ENCODE measurements around the gene OR8B8. TPM values are rescaled to one million over a fixed set of nuclear protein-coding genes. Genes with fewer than 3 reads are reported as not detected.

Gene OR8B8, protein sequence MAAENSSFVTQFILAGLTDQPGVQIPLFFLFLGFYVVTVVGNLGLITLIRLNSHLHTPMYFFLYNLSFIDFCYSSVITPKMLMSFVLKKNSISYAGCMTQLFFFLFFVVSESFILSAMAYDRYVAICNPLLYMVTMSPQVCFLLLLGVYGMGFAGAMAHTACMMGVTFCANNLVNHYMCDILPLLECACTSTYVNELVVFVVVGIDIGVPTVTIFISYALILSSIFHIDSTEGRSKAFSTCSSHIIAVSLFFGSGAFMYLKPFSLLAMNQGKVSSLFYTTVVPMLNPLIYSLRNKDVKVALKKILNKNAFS
- total RNA-seq, result not detected in 2 replicates

DNA sequence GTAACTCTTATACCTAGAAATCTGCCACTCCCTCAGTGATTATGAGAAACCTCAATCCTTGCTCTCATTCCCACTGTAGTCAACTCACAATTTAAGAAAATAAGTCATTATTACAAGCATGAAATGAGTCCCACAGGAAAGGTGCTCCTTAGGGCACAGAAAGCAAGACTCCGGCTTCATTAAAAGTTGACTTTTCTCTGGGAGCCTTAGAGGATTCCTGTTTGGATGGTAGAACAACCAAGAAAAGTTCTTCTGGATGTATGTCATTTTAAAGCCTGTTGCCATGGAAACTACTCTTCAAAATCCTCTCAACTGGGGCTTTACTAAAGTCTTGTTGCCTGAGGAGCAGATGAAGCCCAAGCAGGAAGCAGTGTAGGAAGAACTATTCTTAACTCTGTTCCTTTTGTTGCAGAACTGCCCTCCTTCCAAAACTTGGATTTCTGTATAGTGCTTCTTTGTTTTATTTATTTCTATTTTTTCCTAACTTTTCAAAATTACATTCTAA is at the start of gene OR8B8:
TSS of gene OR8B8 (minus strand) at position 51 of the 505 bp plus-strand sequence. CDS start 4,611 bp downstream, outside the sequence.

DNA sequence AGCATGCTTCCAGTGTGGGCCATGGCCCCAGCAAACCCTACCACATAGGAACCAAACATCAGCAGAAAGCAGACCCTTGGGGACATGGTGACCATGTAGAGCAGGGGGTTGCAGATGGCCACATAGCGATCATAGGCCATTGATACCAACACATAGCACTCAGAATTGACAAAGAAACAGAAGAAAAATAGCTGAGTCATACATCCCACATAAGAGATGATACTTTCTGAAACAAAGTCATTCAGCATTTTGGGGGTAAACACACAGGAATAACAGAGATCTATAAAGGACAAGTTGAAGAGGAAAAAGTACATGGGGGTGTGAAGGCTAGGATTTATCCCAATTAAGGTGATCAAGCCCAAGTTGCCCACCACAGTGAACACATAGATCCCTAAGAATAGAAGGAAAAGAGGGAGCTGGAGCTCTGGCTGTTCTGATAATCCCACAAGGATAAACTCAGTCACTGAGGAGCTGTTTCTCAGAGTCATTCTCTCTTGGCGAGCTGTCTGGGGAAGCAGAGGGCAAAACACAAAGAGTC is 21.0 kb downstream of the OR8B8 start, which contains the start of gene OR8B4:
TSS of gene OR8B4 (minus strand) at position 488 of the 538 bp plus-strand sequence. CDS start at position 488, 0 bp downstream.

DNA sequence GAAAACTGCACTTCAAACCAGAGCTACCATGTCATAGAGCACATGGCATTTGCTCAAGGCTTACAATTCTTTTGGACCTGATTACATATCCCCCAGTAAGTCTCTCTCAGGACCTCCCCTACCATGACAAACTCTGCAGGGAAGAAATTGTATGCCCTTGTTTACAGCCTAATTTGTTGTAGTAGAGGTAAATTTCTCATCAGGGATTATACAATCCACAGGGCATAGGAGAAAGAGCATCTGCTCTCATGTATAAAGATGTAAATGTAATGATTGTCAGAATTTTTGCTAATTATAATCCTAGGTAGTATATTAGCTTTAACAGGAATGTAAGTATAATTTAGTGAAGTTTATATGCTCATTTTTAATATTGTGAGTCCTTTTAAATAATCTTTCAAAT is 46.6 kb downstream of the OR8B8 start, which contains the start of gene OR8B3:
TSS of gene OR8B3 (minus strand) at position 101 of the 400 bp plus-strand sequence. CDS start 1,673 bp downstream, outside the sequence.

Other genes starting within 250 kb of the OR8B8 start
- not detected in 2 replicates for gene OR8G1, start 204.6 kb downstream of the OR8B8 start, total RNA-seq
- gene OR8G5, start 189.3 kb downstream of the OR8B8 start, total RNA-seq, result not detected in 2 replicates
- under 0.01 TPM in 1 of 2 replicates, not detected in the other for gene OR8D1, start 131.7 kb downstream of the OR8B8 start, total RNA-seq
- not detected in 2 replicates for gene OR8D2, start 125.5 kb downstream of the OR8B8 start, total RNA-seq
- not detected in 2 replicates for gene OR8B2, start 61.2 kb downstream of the OR8B8 start, total RNA-seq
- gene OR8B3, start 46.7 kb downstream of the OR8B8 start, total RNA-seq, result not detected in 2 replicates
- not detected in 2 replicates for gene OR8B4, start 20.8 kb downstream of the OR8B8 start, total RNA-seq
- not detected in 2 replicates for gene OR8B12, start 98.0 kb upstream of the OR8B8 start, total RNA-seq
- gene OR8A1, start 124.3 kb upstream of the OR8B8 start, total RNA-seq, result not detected in 2 replicates
- gene PANX3, start 165.7 kb upstream of the OR8B8 start, total RNA-seq, result not detected in 2 replicates
- 14.3 and 15.0 TPM in 2 replicates for gene TBRG1, start 177.2 kb upstream of the OR8B8 start, total RNA-seq
- 11.0 and 23.6 TPM in 2 replicates for gene SIAE, start 228.0 kb upstream of the OR8B8 start, total RNA-seq
- 7.3 and 11.7 TPM in 2 replicates for gene SPA17, start 228.2 kb upstream of the OR8B8 start, total RNA-seq

All from bronchial smooth muscle cell (primary cell).